ENCODE measurements around the gene PRPF40A.

GRCh38 chr2:152629202-152629601 is 88.1 kb downstream of the PRPF40A start:
- TF ChIP-seq POLR2AphosphoS5 (IDR thresholded peaks at IDR 0.05; ENCODE audit: low read depth, low read length) (no peak), POLR2A (IDR thresholded peaks at IDR 0.05; ENCODE audit: low read depth, low read length) (no peak), TAF1 (IDR thresholded peaks at IDR 0.05; ENCODE audit: borderline replicate concordance, low read depth, low read length) (no peak)

Measured in GM12892 (cell line).